PC-3 (cell line): ENCODE measurements around the gene C7. TPM values are rescaled to one million over a fixed set of nuclear protein-coding genes. Genes with fewer than 3 reads are reported as not detected.
A peak's percentile ranks its signal among the peaks of the same experiment; 100 is the strongest.

Experiments
- ATAC-seq: fragments of 200-7000 bp; cut with Tn5 transposase; 2 replicates; pipeline ENCODE4 v1.9.1; 2020; ENCODE audit warnings: mild to moderate bottlenecking, moderate library complexity
- BruUV-seq: library from RNA; stranded (reverse); fragments of 400-500 nt; replicated peaks from 2 replicates; lab custom pipeline; 2021; lab: Mats Ljungman, UMichigan
- CTCF ChIA-PET: fragments of 300-600 bp; sonication (Branson Sonifier 250); formaldehyde crosslinking; loops from one replicate; lab custom pipeline; 2022; ENCODE audit warnings: antibody characterized with exemption; lab: Charles Lee
- POLR2A ChIA-PET: fragments of 300-600 bp; sonication (Branson Sonifier 250); formaldehyde crosslinking; loops from one replicate; lab custom pipeline; 2022; ENCODE audit warnings: antibody characterized with exemption; ENCODE audit not compliant: unreplicated experiment; lab: Charles Lee
- DNase-seq: peaks from one replicate; pipeline ENCODE4 v3.0.0-alpha.2; 2015
- H2AFZ ChIP-seq: fragments of 300-600 bp; sonication (generic); 2 replicates; pipeline ENCODE4 v1.6.0; 2016; ENCODE audit warnings: antibody characterized with exemption, low read length
- H3F3A ChIP-seq: fragments of 300-600 bp; sonication (generic); one replicate; pipeline ENCODE4 v1.6.0; 2017; ENCODE audit warnings: antibody characterized with exemption, low read length, control low read depth, mild to moderate bottlenecking; ENCODE audit not compliant: unreplicated experiment
- H3K27ac ChIP-seq: fragments of 300-600 bp; sonication (generic); 2 replicates; pipeline ENCODE4 v1.5.1; 2016; ENCODE audit warnings: mild to moderate bottlenecking, low read length
- H3K27me3 ChIP-seq: fragments of 300-600 bp; sonication (generic); 2 replicates; pipeline ENCODE4 v1.6.1; 2016; ENCODE audit warnings: low read length, mixed read lengths
- H3K36me3 ChIP-seq: fragments of 300-600 bp; sonication (generic); 2 replicates; pipeline ENCODE4 v1.6.1; 2016; ENCODE audit warnings: low read depth, mixed run types, low read length, mixed read lengths
- H3K4me1 ChIP-seq: fragments of 300-600 bp; sonication (generic); 2 replicates; pipeline ENCODE4 v1.5.1; 2016; ENCODE audit warnings: low read length; ENCODE audit not compliant: insufficient read depth
- H3K4me2 ChIP-seq: fragments of 300-600 bp; sonication (generic); 2 replicates; pipeline ENCODE4 v1.6.0; 2016; ENCODE audit warnings: low read length
- H3K4me3 ChIP-seq: fragments of 300-600 bp; sonication (generic); 2 replicates; pipeline ENCODE4 v1.5.1; 2016; ENCODE audit warnings: mild to moderate bottlenecking, low read length, mixed read lengths
- H3K79me2 ChIP-seq: fragments of 300-600 bp; sonication (generic); 2 replicates; pipeline ENCODE4 v1.6.1; 2017; ENCODE audit warnings: low read length, mixed read lengths
- H3K9ac ChIP-seq: fragments of 300-600 bp; sonication (generic); 2 replicates; pipeline ENCODE4 v1.6.0; 2016; ENCODE audit warnings: mild to moderate bottlenecking, low read length
- H3K9me2 ChIP-seq: fragments of 300-600 bp; sonication (generic); replicated peaks from 2 replicates; pipeline ENCODE4 v1.6.1; 2016; ENCODE audit warnings: mixed run types, low read length, mixed read lengths
- H3K9me3 ChIP-seq: fragments of 300-600 bp; sonication (generic); 2 replicates; pipeline ENCODE4 v1.6.1; 2016; ENCODE audit warnings: low read length, mixed read lengths
- H4K20me1 ChIP-seq: fragments of 300-600 bp; sonication (generic); 2 replicates; pipeline ENCODE4 v1.6.1; 2016; ENCODE audit warnings: low read length, mixed read lengths
- CTCF ChIP-seq: fragments of 300-600 bp; sonication (generic); conservative IDR thresholded peaks from 2 replicates; pipeline ENCODE4 v1.5.1; 2017; ENCODE audit warnings: antibody characterized with exemption, low read depth, mild to moderate bottlenecking, low read length
- EZH2 ChIP-seq: fragments of 300-600 bp; sonication (generic); IDR thresholded peaks from one replicate; pipeline ENCODE4 v1.6.1; 2017; ENCODE audit warnings: antibody characterized with exemption, mild to moderate bottlenecking, low read length; ENCODE audit not compliant: unreplicated experiment
- EZH2phosphoT487 ChIP-seq: fragments of 300-600 bp; sonication (generic); IDR thresholded peaks from 2 replicates; pipeline ENCODE4 v1.6.1; 2018; ENCODE audit warnings: mild to moderate bottlenecking, antibody characterized with exemption, low read length, borderline replicate concordance
- intact Hi-C: fragments of 100-400 bp; cut with micrococcal nuclease; formaldehyde crosslinking; loops from 2 replicates; pipeline ENCODE4 v1.9.0; 2023
- total RNA-seq: library from RNA; depleted of rRNA; stranded (reverse); fragments of >200 nt; gene quantifications from 2 replicates; pipeline ENCODE4 v1.2.3, GENCODE V29; 2014

Gene C7
- total RNA-seq, 1 experiment from 2014 or later, result not detected

- Histone ChIP-seq H3F3A (no peaks in the 10 kb centered on the region), H3K4me3 (no peak overlapping the region), H3K36me3 (peaks cover 7% of the 10 kb centered on the region; the same call in 1 of the 2 replicates), H3K27ac (no peak overlapping the region), H3K4me1 (peaks cover 10% of the 10 kb centered on the region), H4K20me1 (no peaks in the 10 kb centered on the region), H3K9me3 (0 out of 2 replicates have a peak, but pooled peaks cover 4% of the 10 kb centered on the region), H3K4me2 (no peak overlapping the region), H3K27me3 (no peaks in the 10 kb centered on the region), H2AFZ (no peak overlapping the region), H3K9me2 (no peaks in the 10 kb centered on the region), H3K79me2 (no peaks in the 10 kb centered on the region), H3K9ac (no peak overlapping the region)
- ATAC-seq, result no peak
- POLR2A ChIA-PET, result no interaction called here
- CTCF ChIA-PET, result no interaction called here
- intact Hi-C loops, result no loop called here
- TF ChIP-seq CTCF (no peak), EZH2phosphoT487 (no peak), EZH2 (no peak)
- no TSS peak for BruUV-seq
- no peak for DNase-seq
Measured at GRCh38 chr5:40957048-40957447, 47.8 kb downstream of the C7 start.

GRCh38 chr5:40958811-40959210, 49.5 kb downstream of the C7 start:
- no peak overlapping the region for H3K4me2 ChIP-seq
- no peaks in the 10 kb centered on the region for H3K27me3 ChIP-seq
- H3K4me1 ChIP-seq, result peaks cover 10% of the 10 kb centered on the region
- POLR2A ChIA-PET, result no interaction called here
- H3K9me2 ChIP-seq, result no peaks in the 10 kb centered on the region
- intact Hi-C loops, result no loop called here
- no peak overlapping the region for H3K4me3 ChIP-seq
- no peaks in the 10 kb centered on the region for H4K20me1 ChIP-seq
- BruUV-seq, result no TSS peak
- H3K79me2 ChIP-seq, result no peaks in the 10 kb centered on the region
- H3K36me3 ChIP-seq, result peaks cover 7% of the 10 kb centered on the region; the same call in 1 of the 2 replicates
- peak; percentile 15 for DNase-seq
- CTCF ChIA-PET, result no interaction called here
- H2AFZ ChIP-seq, result no peak overlapping the region
- ATAC-seq, result peak; percentile 20; the same call in 1 of the 2 replicates
- no peak overlapping the region for H3K27ac ChIP-seq
- no peak overlapping the region for H3K9ac ChIP-seq
- H3F3A ChIP-seq, result no peaks in the 10 kb centered on the region
- TF ChIP-seq CTCF, result no peak
- TF ChIP-seq EZH2, result no peak
- 0 out of 2 replicates have a peak, but pooled peaks cover 4% of the 10 kb centered on the region for H3K9me3 ChIP-seq

GRCh38 chr5:40960037-40960436, 50.7 kb downstream of the C7 start:
- H3K9ac ChIP-seq, result no peak overlapping the region
- no TSS peak for BruUV-seq
- peak; percentile 77 for DNase-seq
- H3K4me2 ChIP-seq, result no peak overlapping the region
- CTCF ChIA-PET, result no interaction called here
- H3K36me3 ChIP-seq, result peaks cover 7% of the 10 kb centered on the region; the same call in 1 of the 2 replicates
- peak; percentile 50; the same call in 1 of the 2 replicates for ATAC-seq
- no peaks in the 10 kb centered on the region for H4K20me1 ChIP-seq
- H3K4me1 ChIP-seq, result peaks cover 10% of the 10 kb centered on the region
- no peaks in the 10 kb centered on the region for H3K9me2 ChIP-seq
- H2AFZ ChIP-seq, result no peak overlapping the region
- TF ChIP-seq CTCF, result no peak
- no peak overlapping the region for H3K27ac ChIP-seq
- POLR2A ChIA-PET, result no interaction called here
- H3K4me3 ChIP-seq, result no peak overlapping the region
- H3F3A ChIP-seq, result no peaks in the 10 kb centered on the region
- 0 out of 2 replicates have a peak, but pooled peaks cover 4% of the 10 kb centered on the region for H3K9me3 ChIP-seq
- H3K27me3 ChIP-seq, result no peaks in the 10 kb centered on the region
- intact Hi-C loops, result no loop called here
- no peaks in the 10 kb centered on the region for H3K79me2 ChIP-seq
